ENCODE measurements around the gene IGSF21.

Gene IGSF21

GRCh38 chr1:18305182-18305795 is 197.7 kb downstream of the IGSF21 start:
- FAIRE-seq: no peak

GRCh38 chr1:18307329-18307898 is 199.8 kb downstream of the IGSF21 start:
- FAIRE-seq: no peak

GRCh38 chr1:18309552-18310155 is 202.1 kb downstream of the IGSF21 start:
- FAIRE-seq: no peak

GRCh38 chr1:18312961-18313360 is 205.4 kb downstream of the IGSF21 start:
- FAIRE-seq: no peak

GRCh38 chr1:18313523-18313922 is 205.9 kb downstream of the IGSF21 start:
- FAIRE-seq: no peak

GRCh38 chr1:18314399-18314798 is 206.8 kb downstream of the IGSF21 start:
- FAIRE-seq: no peak

GRCh38 chr1:18315449-18315848 is 207.9 kb downstream of the IGSF21 start:
- FAIRE-seq: no peak

GRCh38 chr1:18316764-18317163 is 209.2 kb downstream of the IGSF21 start:
- no peak for FAIRE-seq

GRCh38 chr1:18319099-18319498 is 211.5 kb downstream of the IGSF21 start:
- FAIRE-seq: no peak

GRCh38 chr1:18320051-18320450 is 212.5 kb downstream of the IGSF21 start:
- FAIRE-seq: no peak

GRCh38 chr1:18322368-18323032 is 214.9 kb downstream of the IGSF21 start:
- no peak for FAIRE-seq

GRCh38 chr1:18323259-18323658 is 215.7 kb downstream of the IGSF21 start:
- no peak for FAIRE-seq

- no peak for FAIRE-seq
Observed at GRCh38 chr1:18324246-18324645, 216.6 kb downstream of the IGSF21 start.

- no peak for FAIRE-seq
Observed at GRCh38 chr1:18325136-18325535, 217.5 kb downstream of the IGSF21 start.

GRCh38 chr1:18326211-18326897 is 218.8 kb downstream of the IGSF21 start:
- no peak for FAIRE-seq

GRCh38 chr1:18327650-18328049 is 220.1 kb downstream of the IGSF21 start:
- FAIRE-seq: no peak

- no peak for FAIRE-seq
Observed at GRCh38 chr1:18328803-18329202, 221.2 kb downstream of the IGSF21 start.

- no peak for FAIRE-seq
Observed at GRCh38 chr1:18329469-18330253, 222.1 kb downstream of the IGSF21 start.

- FAIRE-seq: no peak
Observed at GRCh38 chr1:18332576-18332975, 225.0 kb downstream of the IGSF21 start.

- FAIRE-seq: no peak
Observed at GRCh38 chr1:18333220-18333619, 225.6 kb downstream of the IGSF21 start.

- no peak for FAIRE-seq
Observed at GRCh38 chr1:18336801-18337200, 229.2 kb downstream of the IGSF21 start.

GRCh38 chr1:18337757-18338156 is 230.2 kb downstream of the IGSF21 start:
- FAIRE-seq: no peak

GRCh38 chr1:18339161-18339560 is 231.6 kb downstream of the IGSF21 start:
- FAIRE-seq: no peak

Measured in endometrium (tissue), 2 donors.